Body of pancreas (tissue), 4 donors: ENCODE data around the gene TENT5C. TPM values are rescaled to one million over a fixed set of nuclear protein-coding genes. Genes with fewer than 3 reads are reported as not detected.

Experiments used
- ATAC-seq: fragments of 150-250 bp; one replicate; pipeline ENCODE4 v1.9.1; 2016
- DNase-seq, 4 donors: peaks; one replicate each; pipeline ENCODE4 v3.0.0-alpha.2; 2019
- H3K27ac ChIP-seq, 4 donors: fragments of 200-600 bp; sonication (generic); 1 replicate in 3 of 4; 2 replicates in 1 of 4; pipeline versions ENCODE4 v1.5.1 to v1.6.1; 2016 to 2019; ENCODE audit warnings: mild to moderate bottlenecking in 1 of 4, mixed read lengths in 1 of 4, moderate library complexity in 1 of 4
- H3K27me3 ChIP-seq, 2 donors: fragments of 200-600 bp; sonication (generic); one replicate each; pipeline ENCODE4 v1.6.0; 2016; ENCODE audit warnings: mild to moderate bottlenecking in 1 of 2
- H3K36me3 ChIP-seq, 2 donors: fragments of 200-600 bp; sonication (generic); replicated peaks in 1 of 2; 2 replicates each; pipeline ENCODE4 v1.5.1; 2016; ENCODE audit warnings: low read depth in 2 of 2; ENCODE audit not compliant: insufficient read depth in 1 of 2
- H3K4me1 ChIP-seq: fragments of 200-600 bp; sonication (generic); one replicate; pipeline ENCODE4 v1.6.0; 2016
- H3K4me3 ChIP-seq, 2 donors: fragments of 200-600 bp; sonication (generic); 1 replicate in 1 of 2; 2 replicates in 1 of 2; pipeline ENCODE4 v1.5.1; 2016 to 2019
- H3K9me3 ChIP-seq, 3 donors: fragments of 200-600 bp; sonication (generic); 1 replicate in 2 of 3; 2 replicates in 1 of 3; pipeline ENCODE4 v1.5.1; 2016
- POLR2A ChIP-seq, 3 donors: fragments of 450-650 bp; IDR thresholded peaks; one replicate each; pipeline ENCODE4 v1.6.1; 2016; ENCODE audit warnings: antibody characterized with exemption in 3 of 3, mild to moderate bottlenecking in 2 of 3
- WGBS, 2 donors: methylation state at CpG; one replicate each; pipeline ENCODE4 v1.1.5; 2017; 5-methylcytosine and 5-hydroxymethylcytosine counted together
- intact Hi-C: fragments of 100-400 bp; cut with DNase I; formaldehyde crosslinking; loops from one replicate; pipeline ENCODE4 v1.15.1; 2023
- total RNA-seq, 2 donors: library from RNA; depleted of rRNA; stranded (reverse); fragments of >200 nt; gene quantifications; one replicate each; pipeline ENCODE4 v1.1.0, GENCODE V29; 2016
- TF ChIP-seq, protein P1 (sequence below), 7 experiments: fragments of 450-650 bp in 4 of 7; fragments of 200-600 bp in 3 of 7; sonication (generic) in 3 of 7; IDR thresholded peaks; one replicate each; pipeline ENCODE4 v1.5.1; 2016 to 2019; ENCODE audit warnings: antibody characterized with exemption in 7 of 7

The TENT5C gene
- total RNA-seq, 2 donors from 2014 or later: 30.0 to 39.7 TPM

DNA sequence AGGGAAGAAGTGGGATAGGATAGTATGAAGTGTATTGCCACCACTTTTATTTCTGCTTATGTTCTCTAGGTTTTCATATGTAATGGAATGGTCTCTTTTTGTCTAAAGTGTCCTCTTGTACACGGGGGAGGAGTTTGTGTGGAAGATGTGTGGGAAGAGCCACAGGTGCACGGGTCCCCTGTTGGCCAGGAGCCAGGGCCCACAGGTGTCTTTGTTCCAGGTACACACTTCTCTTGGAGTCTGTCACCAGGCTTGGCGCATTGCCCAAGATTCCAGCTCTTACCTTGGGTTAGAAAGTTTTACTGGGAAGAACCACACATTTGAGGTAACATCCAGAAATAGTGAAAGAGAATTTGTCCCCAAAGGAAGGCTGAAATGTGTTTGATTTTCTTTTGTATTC, 10.5 kb downstream of the TENT5C start:
- no peaks in the 10 kb centered on the region for H3K9me3 ChIP-seq
- TF ChIP-seq, protein P1, sequence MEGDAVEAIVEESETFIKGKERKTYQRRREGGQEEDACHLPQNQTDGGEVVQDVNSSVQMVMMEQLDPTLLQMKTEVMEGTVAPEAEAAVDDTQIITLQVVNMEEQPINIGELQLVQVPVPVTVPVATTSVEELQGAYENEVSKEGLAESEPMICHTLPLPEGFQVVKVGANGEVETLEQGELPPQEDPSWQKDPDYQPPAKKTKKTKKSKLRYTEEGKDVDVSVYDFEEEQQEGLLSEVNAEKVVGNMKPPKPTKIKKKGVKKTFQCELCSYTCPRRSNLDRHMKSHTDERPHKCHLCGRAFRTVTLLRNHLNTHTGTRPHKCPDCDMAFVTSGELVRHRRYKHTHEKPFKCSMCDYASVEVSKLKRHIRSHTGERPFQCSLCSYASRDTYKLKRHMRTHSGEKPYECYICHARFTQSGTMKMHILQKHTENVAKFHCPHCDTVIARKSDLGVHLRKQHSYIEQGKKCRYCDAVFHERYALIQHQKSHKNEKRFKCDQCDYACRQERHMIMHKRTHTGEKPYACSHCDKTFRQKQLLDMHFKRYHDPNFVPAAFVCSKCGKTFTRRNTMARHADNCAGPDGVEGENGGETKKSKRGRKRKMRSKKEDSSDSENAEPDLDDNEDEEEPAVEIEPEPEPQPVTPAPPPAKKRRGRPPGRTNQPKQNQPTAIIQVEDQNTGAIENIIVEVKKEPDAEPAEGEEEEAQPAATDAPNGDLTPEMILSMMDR (IDR thresholded peaks at IDR 0.05): no peak
- TF ChIP-seq POLR2A (IDR thresholded peaks at IDR 0.05): no peak
- peaks cover 99% of the 10 kb centered on the region for H3K4me1 ChIP-seq
- no peaks in the 10 kb centered on the region for H3K27me3 ChIP-seq
- H3K36me3 ChIP-seq: no peaks in the 10 kb centered on the region
- peak; percentile 43 for ATAC-seq
- DNase-seq: peak; percentile 89 to 96 (median 92)
- intact Hi-C loops: no loop called here
- H3K4me3 ChIP-seq: no peak overlapping the region
- peak overlapping the region; percentile 45 to 93 (median 83) for H3K27ac ChIP-seq
- WGBS, 2 donors: 27 to 35% methylated on average over 3 of the region's 3 CpGs

DNA sequence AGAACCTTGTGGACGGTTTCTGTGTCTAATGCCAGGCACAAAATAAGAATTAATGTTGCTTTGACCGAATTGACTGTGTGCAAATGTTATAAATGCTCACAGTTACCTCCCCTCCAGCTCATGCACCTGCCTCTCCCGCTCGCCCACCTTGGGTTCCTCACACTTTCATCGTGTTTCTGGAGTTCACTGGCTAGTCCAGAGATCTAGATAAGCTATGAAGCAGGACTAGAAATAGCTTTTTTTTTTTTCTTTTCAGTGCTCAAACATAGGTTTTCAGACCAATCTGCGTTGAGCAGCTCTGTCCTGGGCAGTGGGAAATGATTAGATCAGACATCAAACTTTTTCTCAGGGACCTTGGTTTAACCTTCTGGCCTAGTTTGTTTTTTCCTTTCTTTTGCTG, 11.1 kb downstream of the TENT5C start:
- DNase-seq: no peak
- no peak for ATAC-seq
- intact Hi-C loops: no loop called here
- Histone ChIP-seq H3K27ac (peak overlapping the region in 3 of 4 donors; percentile 74 to 93 (median 92)), H3K4me1 (peaks cover 97% of the 10 kb centered on the region), H3K4me3 (no peak overlapping the region), H3K9me3 (no peaks in the 10 kb centered on the region), H3K27me3 (no peaks in the 10 kb centered on the region), H3K36me3 (no peaks in the 10 kb centered on the region)
- WGBS, 2 donors: 38 to 45% methylated on average over 6 of the region's 6 CpGs
- TF ChIP-seq, protein P1 (IDR thresholded peaks at IDR 0.05): no peak
- TF ChIP-seq POLR2A (IDR thresholded peaks at IDR 0.05): no peak

DNA sequence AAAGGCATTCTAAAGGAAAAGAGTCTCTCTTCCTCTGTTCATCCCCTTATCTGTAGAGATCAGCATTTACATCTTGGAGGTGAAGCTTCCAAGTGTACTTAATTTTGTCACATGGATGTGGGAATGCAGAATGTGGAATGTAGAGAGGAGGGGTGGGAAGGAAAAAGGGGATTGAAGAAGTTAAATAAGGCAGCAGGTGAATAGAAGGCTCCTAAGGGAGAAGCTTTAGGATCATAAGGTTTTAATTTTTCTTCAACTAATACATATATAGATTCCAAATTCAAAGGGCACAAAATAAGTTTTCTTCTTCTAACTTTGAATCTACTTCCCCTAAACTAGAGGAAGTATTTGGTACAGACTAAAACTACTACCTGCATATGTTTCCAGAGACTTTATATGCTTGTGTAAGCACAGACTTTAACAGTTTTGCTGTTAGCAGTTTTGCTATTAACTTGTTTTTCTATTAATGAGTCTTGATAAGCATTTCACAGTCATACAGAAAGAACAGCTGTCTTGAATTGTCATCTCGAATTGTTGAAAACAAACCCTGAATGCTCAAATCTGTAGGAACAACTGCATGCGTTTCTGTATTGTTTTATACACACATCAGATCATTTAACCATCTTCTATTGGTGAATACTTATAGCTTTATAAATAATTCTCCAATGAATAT, 12.7 kb downstream of the TENT5C start:
- H3K36me3 ChIP-seq: no peaks in the 10 kb centered on the region
- DNase-seq (no peak), ATAC-seq (no peak)
- peaks cover 97% of the 10 kb centered on the region for H3K4me1 ChIP-seq
- intact Hi-C loops: no loop called here
- H3K4me3 ChIP-seq: no peak overlapping the region
- H3K27ac ChIP-seq: peak overlapping the region in 2 of 4 donors; percentile 51 to 92
- TF ChIP-seq, protein P1 (IDR thresholded peaks at IDR 0.05): no peak
- TF ChIP-seq POLR2A (IDR thresholded peaks at IDR 0.05): no peak
- 42 to 49% methylated on average over 2 of the region's 2 CpGs for WGBS, 2 donors
- no peaks in the 10 kb centered on the region for H3K9me3 ChIP-seq
- no peaks in the 10 kb centered on the region for H3K27me3 ChIP-seq

DNA sequence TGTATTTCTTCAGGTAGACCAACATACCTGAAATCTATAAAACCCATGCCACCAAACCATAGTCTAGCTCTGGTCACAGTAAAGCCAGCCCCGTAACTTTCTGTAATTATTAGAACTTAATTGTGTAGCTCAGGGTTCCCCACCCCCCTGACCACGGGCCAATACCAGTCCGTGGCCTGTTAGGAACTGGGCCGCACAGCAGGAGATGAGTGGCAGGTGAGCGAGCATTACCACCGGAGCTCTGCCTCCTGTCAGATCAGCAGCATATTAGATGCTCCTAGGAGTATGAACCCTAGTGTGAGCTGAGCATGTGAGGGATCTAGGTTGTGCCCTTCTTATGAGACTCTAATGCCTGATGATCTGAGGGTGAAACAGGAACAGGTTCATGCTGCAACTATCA, 14.6 kb downstream of the TENT5C start:
- intact Hi-C loops: no loop called here
- no peak overlapping the region for H3K4me3 ChIP-seq
- no peaks in the 10 kb centered on the region for H3K9me3 ChIP-seq
- peak overlapping the region in 3 of 4 donors; percentile 53 to 92 (median 60) for H3K27ac ChIP-seq
- ATAC-seq (no peak), DNase-seq (peak in 1 of 4 donors; percentile 45)
- H3K36me3 ChIP-seq: no peaks in the 10 kb centered on the region
- TF ChIP-seq, protein P1 (IDR thresholded peaks at IDR 0.05): no peak
- TF ChIP-seq POLR2A (IDR thresholded peaks at IDR 0.05): no peak
- WGBS, 2 donors: 21 to 60% methylated on average over 1 to 6 of the region's 6 CpGs
- H3K27me3 ChIP-seq: no peaks in the 10 kb centered on the region
- H3K4me1 ChIP-seq: peaks cover 97% of the 10 kb centered on the region

DNA sequence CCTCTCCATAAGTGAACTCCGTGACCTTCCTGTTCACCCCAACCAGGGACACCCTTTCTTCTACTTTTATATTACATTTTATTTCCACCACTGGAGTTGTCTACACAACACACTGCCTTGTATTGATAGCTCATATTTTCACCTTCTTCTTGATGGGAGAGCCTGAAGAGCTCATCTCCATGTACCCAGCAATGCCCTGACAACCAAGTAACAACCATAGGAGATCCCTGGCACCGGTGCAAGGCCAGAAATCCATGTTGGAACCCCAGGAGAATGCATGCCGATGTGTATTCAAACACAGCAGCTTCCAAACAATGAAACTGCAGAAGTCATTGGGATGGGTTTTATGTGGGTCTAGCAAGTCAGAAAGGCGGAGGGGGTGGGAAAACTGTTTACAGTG, 15.5 kb downstream of the TENT5C start:
- Histone ChIP-seq H3K36me3 (no peaks in the 10 kb centered on the region), H3K9me3 (no peaks in the 10 kb centered on the region), H3K4me1 (peaks cover 97% of the 10 kb centered on the region), H3K27ac (peak overlapping the region; percentile 1 to 92 (median 45)), H3K4me3 (no peak overlapping the region), H3K27me3 (no peaks in the 10 kb centered on the region)
- intact Hi-C loops: no loop called here
- TF ChIP-seq, protein P1 (IDR thresholded peaks at IDR 0.05): no peak
- TF ChIP-seq POLR2A (IDR thresholded peaks at IDR 0.05): no peak
- ATAC-seq: no peak
- 35 to 51% methylated on average over 4 of the region's 4 CpGs for WGBS, 2 donors
- no peak for DNase-seq
